Inflammatory macrophage treated with lipopolysaccharide for 4 hours (primary cell): ENCODE results near the gene PMP22.
"Not testable (repeated sequence)": the region's sequence is repeated elsewhere in the genome, so short reads cannot be mapped to it uniquely, and the experiment has no call there.

Experiments used
- DNase-seq: peaks from one replicate; pipeline ENCODE4 v3.0.0-alpha.2; 2020

The PMP22 gene

DNA sequence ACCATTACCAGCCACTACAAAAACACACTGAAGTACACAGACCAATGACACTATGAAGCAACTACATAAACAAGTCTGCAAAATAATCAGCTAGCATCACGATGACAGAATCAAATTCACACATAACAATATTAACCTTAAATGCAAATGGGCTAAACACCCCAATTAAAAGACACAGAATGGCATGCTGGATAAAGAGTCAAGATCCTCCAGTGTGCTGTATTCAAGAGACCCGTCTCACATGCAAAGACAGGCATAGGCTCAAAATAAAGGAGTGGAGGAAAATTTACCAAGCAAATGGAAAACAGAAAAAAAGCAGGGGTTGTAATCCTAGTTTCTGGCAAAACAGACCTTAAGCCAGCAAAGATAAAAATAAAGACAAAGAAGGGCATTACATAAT is 64.6 kb downstream of the PMP22 start:
- not testable (repeated sequence) for DNase-seq

DNA sequence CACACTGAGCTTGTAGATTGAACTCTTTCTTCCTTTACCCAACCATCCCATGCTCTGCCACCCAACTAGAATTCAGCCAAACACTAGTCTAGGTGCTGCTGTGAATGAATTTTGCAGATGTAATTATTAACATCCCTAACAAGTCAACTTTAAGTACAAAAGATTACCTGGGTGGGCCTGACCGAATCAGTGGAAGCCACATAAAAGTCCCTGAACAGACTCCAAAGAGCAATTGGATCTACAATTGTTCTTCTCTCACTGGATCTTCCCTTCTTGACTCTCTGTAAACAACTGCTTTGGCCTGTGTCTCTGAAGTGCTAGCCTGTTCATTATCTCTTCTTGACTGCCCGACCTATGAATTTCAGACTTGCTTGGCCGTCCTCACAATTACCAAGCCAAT is 67.9 kb downstream of the PMP22 start:
- DNase-seq = no peak

GRCh38 chr17:15194859-15195277 is 70.3 kb downstream of the PMP22 start:
- DNase-seq = no peak

GRCh38 chr17:15185625-15185991 is 79.5 kb downstream of the PMP22 start:
- peak; percentile 75 for DNase-seq

- DNase-seq = no peak
Observed at GRCh38 chr17:15184872-15185624, 80.1 kb downstream of the PMP22 start.

DNA sequence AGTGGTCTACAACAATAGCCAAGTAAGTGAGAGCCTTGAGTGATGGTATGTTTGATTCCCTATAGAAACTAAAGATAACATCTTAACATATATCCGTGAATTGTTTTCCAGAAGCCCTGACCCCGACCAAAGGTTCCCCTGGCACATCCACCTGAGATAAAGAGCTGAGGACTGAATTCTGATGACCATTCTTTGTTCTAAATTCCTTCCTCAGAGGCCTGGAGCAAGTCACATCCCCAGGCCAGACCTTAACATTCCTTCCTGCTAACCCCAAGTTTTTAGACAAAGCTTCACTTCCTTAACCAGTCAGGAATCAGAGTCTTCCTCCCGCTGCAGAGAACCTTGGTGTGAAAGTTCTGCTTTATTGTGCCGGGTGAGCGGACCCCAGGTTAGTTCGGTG is 83.3 kb downstream of the PMP22 start:
- DNase-seq = no peak

GRCh38 chr17:15181333-15181732 is 83.8 kb downstream of the PMP22 start:
- no peak for DNase-seq

GRCh38 chr17:15180121-15180561 is 85.0 kb downstream of the PMP22 start:
- no peak for DNase-seq
